Fibroblast of skin of scalp (primary cell): ENCODE measurements around the gene MAN1B1.
"Not testable (repeated sequence)": the region's sequence is repeated elsewhere in the genome, so short reads cannot be mapped to it uniquely, and the experiment has no call there.

Experiments
- DNase-seq: peaks from one replicate; pipeline ENCODE4 v3.0.0-alpha.2; 2013

The MAN1B1 gene

DNA sequence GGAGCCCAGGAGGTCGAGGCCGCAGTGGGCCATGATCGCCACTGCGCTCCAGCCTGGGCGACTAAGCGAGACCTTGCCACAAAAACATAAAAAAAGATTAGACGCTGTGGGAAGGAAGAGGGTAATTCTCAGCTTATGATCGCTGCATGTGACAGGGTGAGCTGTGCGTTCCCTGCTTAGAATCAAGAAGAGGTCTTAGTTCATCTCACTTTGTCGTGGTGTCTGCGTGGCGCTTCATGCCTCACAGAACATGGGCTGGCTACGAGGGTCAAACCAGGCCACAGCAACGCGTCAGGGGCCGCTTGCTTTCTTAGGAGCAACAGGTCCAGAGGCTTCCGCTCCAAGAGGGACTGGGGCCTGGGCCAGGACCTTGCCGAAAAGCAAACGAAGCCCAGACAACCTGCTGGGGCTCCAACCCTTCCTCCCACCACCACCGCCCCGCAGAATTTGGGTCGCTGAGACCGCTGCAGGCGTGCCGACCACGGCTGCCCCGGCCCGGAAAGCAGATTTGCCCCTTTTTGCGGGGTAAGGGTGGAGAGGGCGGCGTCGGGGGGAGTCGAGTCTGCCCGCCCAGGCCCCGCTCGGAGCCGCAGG, 42.2 kb downstream of the MAN1B1 start:
- DNase-seq: no peak

DNA sequence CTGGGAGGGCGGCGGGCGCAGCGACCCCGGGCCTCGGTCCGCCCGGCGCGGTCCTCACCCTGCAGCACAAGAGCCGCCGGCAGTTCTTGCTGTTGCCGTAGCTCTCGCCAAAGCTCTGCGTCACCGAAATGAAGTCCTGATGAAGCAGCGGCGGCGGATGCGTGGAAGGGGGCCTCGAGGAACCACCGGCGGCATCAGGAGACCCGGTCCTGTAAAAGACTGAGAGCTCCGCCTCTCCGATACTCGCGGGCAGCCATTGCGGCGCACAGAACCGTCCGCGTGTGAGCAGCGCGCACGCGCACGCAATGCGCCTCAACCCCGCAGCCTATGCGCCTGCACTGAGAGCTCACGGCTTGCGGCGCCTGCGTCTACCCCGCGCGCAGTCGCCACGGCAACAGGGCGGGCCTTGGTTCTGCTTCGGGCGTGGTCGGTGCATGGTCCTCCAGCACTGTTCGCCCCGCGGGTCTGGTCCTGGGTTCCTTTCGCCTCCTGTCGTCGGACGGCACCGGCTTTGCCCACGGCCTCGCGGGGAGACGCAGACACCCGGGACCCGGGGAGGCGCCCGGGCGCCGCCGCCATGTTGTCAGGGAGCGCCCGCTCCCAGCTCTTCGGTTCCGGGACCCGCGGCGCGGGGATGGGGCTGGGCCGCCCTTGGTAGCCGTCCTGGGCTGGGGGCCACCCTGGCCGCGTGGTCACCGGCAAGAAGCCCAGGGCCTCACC, 42.8 kb downstream of the MAN1B1 start:
- DNase-seq: peak; percentile 92

DNA sequence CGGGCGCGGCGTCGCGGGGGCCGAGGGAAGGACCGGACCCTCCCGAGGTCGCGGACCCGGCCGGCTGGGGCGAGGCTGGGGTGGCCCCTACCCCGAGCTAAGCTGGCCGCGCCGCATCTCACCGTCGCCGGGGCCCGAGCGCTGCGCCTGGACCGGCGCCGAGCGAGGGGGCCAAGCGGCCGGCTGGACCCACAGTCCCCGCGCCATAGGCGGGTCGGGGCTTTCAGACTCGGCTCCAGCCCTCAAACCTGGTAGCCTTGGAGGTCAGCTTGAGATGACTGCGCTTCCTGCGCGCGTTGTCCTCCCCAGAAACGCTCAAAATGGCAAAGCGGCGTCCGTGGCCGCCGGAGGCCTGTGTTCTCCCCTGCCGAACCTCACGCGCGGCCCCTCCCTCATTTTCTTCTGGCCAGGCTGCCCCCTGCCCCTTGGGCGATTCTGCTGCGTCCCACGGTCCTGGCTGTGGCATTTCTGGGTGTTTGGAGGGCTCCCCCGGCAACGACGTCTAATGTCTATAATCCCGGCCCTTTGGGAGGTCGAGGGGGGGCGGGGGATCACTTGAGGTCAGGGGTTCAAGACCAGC, 43.5 kb downstream of the MAN1B1 start:
- no peak for DNase-seq

DNA sequence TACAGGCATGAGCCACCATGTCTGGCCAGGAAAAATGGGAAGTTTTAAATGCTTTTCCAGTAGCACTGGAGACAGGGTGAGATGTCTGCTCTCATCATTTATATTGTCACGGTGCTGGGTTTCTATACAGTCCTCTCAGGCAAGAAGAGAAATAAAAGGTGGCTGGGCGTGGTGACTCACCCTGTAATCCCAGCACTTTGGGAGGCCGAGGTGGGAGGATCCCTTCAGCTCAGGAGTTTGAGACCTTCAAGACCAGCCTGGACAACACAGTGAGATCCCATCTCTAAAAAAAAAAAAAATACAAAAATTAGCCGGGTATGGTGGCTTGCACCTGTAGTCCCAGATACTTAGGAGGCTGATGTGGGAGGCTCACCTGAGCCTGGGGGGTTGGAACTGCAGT, 47.4 kb downstream of the MAN1B1 start:
- no peak for DNase-seq

DNA sequence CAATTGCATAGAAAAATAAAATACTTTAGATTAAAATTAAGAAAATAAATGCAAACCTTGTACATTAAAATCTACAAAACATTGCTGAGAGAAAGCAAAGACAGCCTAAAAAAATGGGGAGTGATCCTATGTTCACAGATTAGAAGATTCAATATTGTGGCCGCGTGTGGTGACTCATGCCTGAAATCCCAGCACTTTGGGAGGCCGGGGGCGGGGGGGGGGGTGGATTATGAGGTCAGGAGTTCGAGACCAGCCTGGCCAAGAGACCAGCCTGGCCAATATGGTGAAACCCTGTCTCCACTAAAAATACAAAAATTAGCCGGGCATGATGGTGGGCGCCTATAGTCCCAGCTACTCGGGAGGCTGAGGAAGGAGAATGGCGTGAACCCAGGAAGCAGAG, 48.4 kb downstream of the MAN1B1 start:
- DNase-seq: not testable (repeated sequence)

DNA sequence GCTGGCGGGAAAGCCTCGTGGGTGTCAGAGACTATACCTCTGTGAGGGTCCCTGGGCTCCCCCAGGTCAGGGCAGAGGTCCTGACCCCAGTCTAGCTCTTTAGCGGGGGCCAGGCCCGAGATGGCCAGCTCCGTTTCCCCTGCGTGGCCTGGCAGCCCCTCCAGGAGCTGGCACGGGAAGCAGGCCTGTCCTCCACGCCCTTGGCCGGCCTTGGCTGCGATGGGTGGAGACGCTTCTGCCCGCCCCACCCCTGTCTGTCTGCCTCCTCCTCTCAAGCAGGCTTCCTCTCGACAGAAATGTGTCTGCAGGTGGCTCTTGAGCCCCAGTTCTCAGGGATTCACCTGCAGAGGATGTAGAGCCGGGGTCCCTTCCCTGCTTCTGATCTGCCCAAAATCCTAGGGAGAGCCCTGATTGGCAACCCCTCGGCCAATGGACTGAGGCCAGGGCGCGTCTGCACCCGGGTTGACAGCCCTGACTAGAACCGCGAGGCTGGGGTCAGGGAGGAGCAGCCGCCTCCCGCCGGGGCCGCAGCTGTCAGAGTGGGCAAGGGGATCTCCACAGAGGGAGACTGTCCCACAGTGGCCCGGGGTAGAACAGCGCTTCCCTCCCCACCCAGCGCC, 49.6 kb downstream of the MAN1B1 start:
- no peak for DNase-seq

DNA sequence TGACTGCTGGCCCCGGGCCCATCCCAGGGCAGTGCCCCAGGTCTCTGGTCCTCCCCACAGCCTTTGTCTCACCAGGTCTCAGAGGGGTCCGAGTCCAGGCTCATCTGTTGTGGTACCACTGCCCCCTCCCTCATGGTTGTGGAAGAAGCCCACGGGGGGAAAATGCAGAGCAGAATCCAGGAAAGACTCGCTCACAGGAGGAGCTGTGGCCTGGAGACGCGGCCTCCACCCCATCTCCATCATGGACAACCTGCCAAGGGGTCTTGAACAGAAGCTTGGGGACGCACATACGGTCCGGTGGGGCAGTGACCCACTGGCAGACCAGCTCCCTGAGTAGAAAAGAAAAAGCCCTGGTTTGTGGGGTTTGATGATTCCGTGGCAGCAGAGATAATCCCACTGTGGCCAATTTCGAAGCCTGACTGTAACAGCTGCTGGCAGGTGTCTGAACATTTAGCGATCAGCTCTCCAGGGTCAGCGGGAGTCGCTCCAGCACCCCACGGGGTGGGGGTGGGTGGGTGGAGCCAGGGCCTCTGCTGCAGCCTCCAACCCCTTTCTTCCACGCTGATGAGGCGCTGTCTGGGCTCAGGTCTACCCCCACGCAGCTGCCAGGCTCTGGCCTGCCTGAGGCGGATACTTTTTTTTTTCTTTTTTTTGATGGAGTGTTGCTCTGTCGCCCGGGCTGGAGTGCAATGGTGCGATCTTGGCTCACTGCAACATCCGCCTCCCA, 50.3 kb downstream of the MAN1B1 start:
- DNase-seq: no peak

DNA sequence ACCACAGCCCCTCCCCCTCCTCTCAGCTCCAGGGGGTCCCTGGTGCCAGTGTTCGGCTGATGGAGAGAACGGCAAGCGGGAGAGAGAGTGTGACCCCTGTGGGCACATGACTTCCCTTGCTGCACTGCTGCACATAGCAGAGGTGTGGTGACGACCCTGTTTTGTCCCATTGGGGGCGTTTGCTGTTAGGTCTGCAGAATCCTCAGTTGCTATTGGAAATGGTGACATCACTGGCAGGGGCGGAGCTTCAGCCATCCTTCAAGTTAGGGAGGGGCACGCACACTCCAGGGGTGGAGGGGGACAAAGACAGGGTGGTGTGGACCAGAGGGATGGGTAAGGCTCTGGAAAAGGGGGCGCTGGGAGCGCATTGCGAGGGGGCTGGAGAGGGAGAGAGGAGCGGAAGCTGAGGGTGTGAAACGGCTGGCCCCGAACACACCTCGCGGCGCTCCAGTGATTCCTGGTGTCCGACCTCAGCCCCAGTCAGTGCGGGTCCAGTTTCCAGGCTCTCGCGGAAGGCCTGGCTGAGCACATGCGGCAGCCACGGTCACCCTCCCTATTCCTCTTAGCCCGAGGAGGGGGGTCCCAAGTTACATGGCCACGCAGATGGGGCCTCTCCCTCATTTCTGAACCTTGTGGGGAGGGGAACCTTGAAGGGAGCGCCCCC, 51.4 kb downstream of the MAN1B1 start:
- no peak for DNase-seq

DNA sequence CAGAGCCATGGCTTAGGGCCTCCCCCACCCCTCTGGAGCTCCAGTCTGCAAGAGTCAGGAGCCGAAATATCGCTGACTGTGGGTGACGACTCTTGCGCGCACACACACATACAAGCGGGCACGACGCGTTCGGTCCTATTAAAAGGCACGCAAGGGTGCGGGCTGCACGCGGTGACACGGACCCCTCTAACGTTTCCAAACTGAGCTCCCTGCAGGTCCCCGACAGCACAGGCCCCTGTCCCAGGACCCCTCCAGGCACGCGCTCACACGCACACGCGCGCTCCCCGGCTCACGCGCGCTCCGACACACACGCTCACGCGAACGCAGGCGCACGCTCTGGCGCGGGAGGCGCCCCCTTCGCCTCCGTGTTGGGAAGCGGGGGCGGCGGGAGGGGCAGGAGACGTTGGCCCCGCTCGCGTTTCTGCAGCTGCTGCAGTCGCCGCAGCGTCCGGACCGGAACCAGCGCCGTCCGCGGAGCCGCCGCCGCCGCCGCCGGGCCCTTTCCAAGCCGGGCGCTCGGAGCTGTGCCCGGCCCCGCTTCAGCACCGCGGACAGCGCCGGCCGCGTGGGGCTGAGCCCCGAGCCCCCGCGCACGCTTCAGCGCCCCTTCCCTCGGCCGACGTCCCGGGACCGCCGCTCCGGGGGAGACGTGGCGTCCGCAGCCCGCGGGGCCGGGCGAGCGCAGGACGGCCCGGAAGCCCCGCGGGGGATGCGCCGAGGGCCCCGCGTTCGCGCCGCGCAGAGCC, 52.1 kb downstream of the MAN1B1 start, which contains the start of gene GRIN1:
Gene GRIN1, plus strand, starts transcription at position 433 of the 746 bp plus-strand sequence. CDS start 333 bp downstream, outside the sequence.
- peak; percentile 41 for DNase-seq

DNA sequence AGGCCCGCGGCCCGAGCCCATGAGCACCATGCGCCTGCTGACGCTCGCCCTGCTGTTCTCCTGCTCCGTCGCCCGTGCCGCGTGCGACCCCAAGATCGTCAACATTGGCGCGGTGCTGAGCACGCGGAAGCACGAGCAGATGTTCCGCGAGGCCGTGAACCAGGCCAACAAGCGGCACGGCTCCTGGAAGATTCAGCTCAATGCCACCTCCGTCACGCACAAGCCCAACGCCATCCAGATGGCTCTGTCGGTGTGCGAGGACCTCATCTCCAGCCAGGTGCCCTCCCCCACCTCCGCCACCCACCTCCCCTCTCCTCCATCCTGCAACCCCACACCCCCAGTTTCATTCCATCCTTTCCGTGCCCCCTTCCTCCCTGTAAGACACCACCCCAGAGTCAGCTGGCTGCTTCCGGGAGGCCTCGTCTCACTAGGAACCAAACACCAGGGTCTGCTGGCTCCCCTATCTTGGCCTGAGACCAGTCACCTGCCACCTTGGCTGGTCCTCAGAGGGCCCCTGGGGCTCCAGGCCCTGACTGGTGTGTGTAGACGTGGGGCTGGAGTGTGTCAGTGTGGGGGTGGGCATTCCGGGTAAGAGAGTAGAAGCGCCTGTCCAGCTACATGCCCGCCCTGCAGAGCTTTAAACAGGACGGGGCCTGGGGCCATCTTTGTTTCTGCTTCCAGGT, 52.8 kb downstream of the MAN1B1 start:
- DNase-seq: no peak

DNA sequence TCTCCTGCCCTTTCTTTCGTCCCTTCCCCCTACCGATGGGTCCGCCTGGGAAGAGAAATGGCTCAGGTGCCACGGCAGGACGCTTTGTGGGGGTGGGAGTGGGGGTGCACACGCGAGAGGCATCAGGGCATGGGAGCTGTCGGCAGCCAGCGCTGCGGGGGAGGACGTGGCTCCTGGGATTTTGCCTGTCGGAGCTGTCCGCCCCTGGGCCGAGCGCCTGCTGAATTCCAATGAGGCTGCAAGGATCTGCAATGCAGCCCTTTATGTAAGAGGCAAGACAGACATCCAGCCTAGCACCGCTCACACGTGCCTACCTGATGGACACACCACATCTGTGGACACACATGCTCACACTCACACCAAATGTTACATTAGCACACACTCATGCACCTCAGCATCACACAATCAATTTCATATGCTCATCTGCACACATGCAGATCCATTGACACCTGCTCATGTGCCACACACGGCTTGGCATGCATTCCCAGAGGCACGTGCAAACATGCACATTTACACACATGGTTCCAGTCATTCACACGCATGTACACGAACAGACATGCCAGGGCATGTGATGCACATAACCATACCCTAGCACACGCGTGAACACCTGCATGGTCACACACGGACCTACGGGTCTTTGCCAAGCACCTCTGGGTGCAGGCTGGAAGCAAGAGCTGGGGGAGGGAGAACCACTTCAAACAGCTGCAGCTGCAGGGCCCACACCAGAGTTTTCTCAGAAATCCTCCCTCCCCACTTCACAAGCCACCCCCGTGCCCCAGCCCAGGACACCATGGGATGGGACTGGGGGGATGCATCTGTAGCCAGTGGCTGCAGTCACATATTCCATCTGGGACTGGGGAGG, 53.6 kb downstream of the MAN1B1 start:
- DNase-seq: no peak

DNA sequence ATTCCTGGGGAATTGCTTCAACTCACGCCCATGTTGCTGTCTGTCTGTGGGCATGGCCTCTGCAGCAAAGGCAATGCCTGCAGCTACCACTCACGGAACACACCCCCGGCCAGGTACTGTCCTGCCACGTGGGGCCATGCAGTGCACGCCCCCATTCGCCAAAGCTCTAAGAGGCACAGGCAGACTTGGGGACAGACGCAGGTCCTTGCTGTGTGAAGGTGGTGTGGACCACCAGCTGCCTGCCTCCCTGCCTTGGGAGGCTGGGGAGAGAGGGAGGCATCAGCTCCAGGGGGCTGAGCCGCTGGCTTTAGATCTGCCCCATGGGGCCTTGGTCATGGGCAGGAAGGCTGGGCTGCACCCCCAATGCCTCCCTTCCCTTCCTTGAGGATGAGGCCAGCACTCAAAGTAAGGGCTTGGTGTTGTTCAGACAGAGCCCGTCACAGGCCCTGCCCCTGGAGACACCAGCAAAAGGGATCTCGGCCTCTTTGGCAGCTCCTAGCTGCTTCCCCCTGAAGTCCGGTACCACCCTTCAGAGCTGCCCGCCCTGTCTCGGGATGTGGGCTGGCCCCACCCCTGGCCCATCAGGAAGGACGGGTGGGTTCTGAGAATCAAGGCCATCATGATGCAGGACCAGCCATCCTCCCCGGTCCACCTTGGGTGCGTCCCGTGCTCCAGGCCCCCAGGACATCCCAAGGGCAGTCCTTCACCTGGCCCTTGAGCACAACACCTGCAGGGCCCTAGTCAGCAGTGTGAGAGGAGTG, 54.4 kb downstream of the MAN1B1 start:
- DNase-seq: no peak

DNA sequence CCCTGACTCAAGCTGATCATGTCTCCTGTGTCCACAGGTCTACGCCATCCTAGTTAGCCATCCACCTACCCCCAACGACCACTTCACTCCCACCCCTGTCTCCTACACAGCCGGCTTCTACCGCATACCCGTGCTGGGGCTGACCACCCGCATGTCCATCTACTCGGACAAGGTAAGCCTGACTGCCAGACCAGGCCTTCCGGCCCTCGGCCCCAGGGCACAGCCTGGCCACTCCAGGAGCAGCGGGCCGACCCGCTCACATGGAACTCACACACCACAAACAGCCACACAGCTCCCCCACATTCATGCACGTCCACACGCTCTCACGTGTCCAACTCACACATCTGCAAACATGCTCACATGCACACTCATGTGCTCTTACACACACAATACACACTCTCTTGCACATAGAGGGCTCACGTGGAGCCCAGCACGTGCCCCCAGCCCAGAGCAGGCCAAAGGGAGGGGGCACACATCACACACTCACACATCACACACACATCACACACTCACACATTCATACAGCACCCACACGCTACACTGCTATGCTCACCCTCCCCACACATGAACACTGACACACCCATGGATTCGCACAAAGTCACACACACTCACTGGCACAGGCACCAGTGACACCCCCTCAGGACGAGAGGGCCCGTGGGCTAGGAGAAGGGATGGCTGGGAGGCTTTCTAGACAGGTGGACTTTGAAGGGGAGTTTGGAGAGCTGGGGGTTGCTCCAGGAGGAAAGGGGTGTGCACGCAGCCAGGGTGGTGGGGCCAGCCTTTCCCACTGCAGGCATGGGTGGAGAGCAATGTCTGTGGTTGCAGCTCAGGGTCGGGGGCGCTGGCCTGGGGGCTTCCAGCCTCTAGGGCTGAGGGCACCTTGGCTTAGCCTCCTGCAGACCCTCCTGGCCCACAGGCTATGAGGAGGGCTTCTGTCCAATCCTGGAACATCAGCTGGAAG, 55.5 kb downstream of the MAN1B1 start:
- no peak for DNase-seq

DNA sequence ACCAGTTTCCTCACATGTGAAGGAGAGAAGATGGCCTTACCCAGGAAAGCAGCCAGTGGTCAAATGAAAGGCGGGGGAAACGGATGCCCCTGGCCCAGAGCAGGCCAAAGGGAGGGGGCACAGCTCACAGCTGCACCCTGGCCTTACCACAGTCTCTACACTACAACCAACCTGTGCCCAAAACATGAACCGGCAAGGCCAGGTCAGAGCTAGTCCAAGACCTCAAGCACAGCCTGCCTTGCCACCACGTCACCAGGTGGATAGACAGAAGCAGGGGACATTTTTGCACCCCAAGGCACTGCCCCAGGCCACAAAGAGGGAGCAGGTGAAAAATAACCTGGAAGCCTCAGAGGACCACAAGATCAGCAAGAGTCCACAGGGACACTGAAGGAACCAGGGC, 56.7 kb downstream of the MAN1B1 start:
- DNase-seq: no peak

DNA sequence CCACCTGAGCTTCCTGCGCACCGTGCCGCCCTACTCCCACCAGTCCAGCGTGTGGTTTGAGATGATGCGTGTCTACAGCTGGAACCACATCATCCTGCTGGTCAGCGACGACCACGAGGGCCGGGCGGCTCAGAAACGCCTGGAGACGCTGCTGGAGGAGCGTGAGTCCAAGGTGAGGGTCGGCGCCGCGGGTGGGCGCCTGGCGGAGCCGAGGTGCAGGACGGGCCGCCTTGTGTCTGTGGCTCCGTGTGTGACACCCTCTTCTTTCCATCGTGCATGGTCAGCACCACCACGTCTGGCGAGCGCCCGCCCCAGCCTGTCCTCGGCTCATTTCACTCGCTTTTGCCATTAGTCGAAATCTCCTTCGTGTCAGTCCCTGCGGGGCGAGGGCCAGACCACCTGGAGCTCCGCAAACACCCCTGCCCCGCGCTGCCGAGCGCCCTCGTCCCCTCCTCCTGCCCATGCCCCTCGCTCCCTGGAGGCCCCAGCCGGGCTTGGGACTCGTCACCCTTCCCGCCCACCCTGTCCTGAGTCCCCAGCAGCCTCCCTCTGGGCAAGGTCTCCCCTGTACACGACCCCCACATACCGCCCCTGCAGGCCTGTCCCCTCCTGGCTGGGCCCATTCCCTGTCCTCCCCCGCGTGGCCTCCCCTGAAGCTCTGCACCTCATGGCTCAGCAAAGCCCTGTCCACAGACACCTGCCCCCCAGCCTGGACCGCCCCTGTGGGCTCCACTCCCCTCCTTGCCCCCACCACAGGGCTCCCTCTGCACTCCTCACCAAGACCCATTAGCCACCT, 59.1 kb downstream of the MAN1B1 start:
- DNase-seq: no peak

DNA sequence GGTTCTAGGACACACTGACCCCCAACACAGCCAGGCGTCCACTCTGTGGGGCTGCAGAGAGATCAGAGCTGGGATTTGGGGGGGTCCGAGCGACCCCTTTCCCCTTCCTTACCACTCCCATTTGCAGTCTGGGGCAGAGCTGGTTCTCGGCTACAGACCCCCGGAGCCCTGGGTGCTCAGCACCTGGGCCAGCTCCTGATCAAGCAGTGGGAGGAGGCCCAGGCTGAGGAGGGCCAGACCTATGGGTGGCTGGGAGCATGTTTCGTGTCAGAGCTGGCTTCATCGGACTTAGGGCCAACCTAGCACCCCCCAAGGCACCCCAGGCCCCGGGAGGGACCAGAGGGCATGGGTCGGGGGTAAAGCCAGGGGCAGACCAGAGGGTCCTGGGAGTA, 59.7 kb downstream of the MAN1B1 start:
- DNase-seq: no peak
